ENCODE data around the gene JADE1. TPM values are rescaled to one million over a fixed set of nuclear protein-coding genes. Genes with fewer than 3 reads are reported as not detected.
A peak's percentile ranks its signal among the peaks of the same experiment; 100 is the strongest.

JADE1 gene
- total and polyA plus RNA-seq, 9 of the 15 experiments (the other 6 are each of a cell fraction or from before 2014, with no cell fraction given) = 8.3 to 37.9 (median 24.4) TPM

DNA sequence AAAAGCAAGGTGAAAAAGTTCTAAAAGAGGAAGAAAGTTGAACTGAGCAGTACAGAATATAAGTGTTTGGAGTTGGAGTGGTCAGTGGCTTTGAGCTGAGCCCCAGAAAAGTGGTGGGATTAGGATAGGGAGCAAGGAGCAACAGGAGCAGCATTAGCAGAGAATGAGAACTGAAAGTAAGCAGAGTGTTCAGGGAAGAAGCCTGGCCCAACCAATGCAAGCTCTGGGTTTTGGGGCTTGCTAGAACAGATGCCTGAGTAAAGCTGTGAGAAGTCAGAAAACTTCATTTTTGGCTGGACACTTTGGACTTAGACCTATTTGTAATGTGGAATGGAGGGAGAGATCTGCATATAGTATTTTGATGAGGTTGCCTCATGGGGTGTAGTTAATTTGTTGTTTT lies 17.8 kb downstream of the JADE1 start (continued):
- TF ChIP-seq, protein P1, sequence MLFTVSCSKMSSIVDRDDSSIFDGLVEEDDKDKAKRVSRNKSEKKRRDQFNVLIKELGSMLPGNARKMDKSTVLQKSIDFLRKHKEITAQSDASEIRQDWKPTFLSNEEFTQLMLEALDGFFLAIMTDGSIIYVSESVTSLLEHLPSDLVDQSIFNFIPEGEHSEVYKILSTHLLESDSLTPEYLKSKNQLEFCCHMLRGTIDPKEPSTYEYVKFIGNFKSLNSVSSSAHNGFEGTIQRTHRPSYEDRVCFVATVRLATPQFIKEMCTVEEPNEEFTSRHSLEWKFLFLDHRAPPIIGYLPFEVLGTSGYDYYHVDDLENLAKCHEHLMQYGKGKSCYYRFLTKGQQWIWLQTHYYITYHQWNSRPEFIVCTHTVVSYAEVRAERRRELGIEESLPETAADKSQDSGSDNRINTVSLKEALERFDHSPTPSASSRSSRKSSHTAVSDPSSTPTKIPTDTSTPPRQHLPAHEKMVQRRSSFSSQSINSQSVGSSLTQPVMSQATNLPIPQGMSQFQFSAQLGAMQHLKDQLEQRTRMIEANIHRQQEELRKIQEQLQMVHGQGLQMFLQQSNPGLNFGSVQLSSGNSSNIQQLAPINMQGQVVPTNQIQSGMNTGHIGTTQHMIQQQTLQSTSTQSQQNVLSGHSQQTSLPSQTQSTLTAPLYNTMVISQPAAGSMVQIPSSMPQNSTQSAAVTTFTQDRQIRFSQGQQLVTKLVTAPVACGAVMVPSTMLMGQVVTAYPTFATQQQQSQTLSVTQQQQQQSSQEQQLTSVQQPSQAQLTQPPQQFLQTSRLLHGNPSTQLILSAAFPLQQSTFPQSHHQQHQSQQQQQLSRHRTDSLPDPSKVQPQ (CRISPR knock-in tag; IDR thresholded peaks at IDR 0.05; ENCODE audit: borderline replicate concordance) = no peak
- TF ChIP-seq ZNF224 (CRISPR knock-in tag; IDR thresholded peaks at IDR 0.05) (no peak), ZNF239 (CRISPR knock-in tag; IDR thresholded peaks at IDR 0.05) (no peak), COPS2 (conservative IDR thresholded peaks at IDR 0.05) (no peak), POLR3A (IDR thresholded peaks at IDR 0.05; ENCODE audit: borderline replicate concordance, extremely low read depth, insufficient read depth, insufficient read length) (no peak)

DNA sequence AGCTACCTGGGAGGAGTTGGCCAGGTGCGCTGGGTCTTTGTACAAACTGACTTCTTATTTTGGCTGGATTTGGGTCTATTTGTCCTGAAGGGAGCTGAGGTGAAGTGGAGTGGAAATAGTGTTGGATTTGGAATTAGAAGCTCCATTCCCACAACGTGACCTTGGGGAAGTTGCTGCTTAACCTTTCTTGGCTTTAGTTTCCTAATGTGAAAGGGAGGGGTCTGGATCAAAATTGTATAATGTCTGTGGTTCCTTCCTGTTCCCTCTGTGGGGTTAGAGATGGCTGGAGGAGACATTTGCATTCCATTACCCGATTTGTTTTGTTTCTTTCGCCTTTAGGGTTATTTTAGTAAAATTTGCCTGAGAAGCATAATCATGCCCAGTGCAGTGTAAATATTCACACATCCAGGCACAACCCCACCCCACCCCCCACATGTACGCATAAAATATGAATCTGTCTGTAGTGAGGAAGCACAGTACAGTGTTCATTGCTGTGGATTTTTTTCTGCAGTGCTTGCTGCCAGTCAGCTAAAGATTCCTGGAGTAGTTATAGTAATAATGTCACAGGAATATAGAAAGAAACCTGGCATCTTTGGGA lies 21.5 kb downstream of the JADE1 start:
- H3K4me2 ChIP-seq (ENCODE audit: insufficient read depth, low read length) = no peak overlapping the region
- POLR2A ChIA-PET = interaction anchor here (1.7 to 2.6 kb wide), 3 partner anchors 10 to 18 kb away, joined by 4 to 14 read pairs (median 9); no protein-coding TSS in a partner anchor
- FAIRE-seq (no peak), ATAC-seq (no peak), DNase-seq (ENCODE audit: extremely low read depth in 1 of 4, low spot score in 3 of 4) (no peak)
- no peaks in the 10 kb centered on the region for H3K9me3 ChIP-seq (replicated peaks; ENCODE audit: control insufficient read depth, insufficient read depth, low read depth, low read length)
- WGBS (ENCODE audit: insufficient coverage, low coverage, missing lambda C conversion rate) = 70% methylated on average over 5 of the region's 5 CpGs
- H3K36me3 ChIP-seq (ENCODE audit: control insufficient read depth, insufficient read depth, low read length) = peaks cover 61% of the 10 kb centered on the region
- H3K27ac ChIP-seq (ENCODE audit: extremely low read depth, low read depth, low read length) = peak overlapping the region; percentile 15; the same call in 2 of the 3 replicates
- no peak overlapping the region for H2AFZ ChIP-seq (ENCODE audit: low read depth, low read length)
- no peak overlapping the region for H3K4me3 ChIP-seq
- H3K4me1 ChIP-seq (replicated peaks in 1 of 2; ENCODE audit: control insufficient read depth in 2 of 2, insufficient read depth in 2 of 2, low read length in 2 of 2) = peaks cover 0 to 17% of the 10 kb centered on the region in 2 experiments; a peak in 2 of 5 replicates
- in situ Hi-C loops (cut with MboI) (no loop called here), intact Hi-C loops (cut with micrococcal nuclease) (no loop called here)
- no peaks in the 10 kb centered on the region for H3K27me3 ChIP-seq (ENCODE audit: control insufficient read depth in 2 of 2, insufficient read depth in 2 of 2, low read length in 2 of 2)
- CTCF ChIA-PET (ENCODE audit: low intra/inter-chr PET ratio) = no interaction called here
- no TSS peak for BruUV-seq (replicated peaks)
- peaks cover 89% of the 10 kb centered on the region for H3K79me2 ChIP-seq (ENCODE audit: control insufficient read depth, insufficient read depth, low read length)
- TF ChIP-seq FOXJ2 (tag; IDR thresholded peaks at IDR 0.05) (no peak), ZEB2 (IDR thresholded peaks at IDR 0.05) (no peak), HOXB6 (CRISPR knock-in tag; IDR thresholded peaks at IDR 0.05; ENCODE audit: borderline replicate concordance) (no peak), ERF (CRISPR knock-in tag; IDR thresholded peaks at IDR 0.05) (no peak)
- TF ChIP-seq, protein P2, sequence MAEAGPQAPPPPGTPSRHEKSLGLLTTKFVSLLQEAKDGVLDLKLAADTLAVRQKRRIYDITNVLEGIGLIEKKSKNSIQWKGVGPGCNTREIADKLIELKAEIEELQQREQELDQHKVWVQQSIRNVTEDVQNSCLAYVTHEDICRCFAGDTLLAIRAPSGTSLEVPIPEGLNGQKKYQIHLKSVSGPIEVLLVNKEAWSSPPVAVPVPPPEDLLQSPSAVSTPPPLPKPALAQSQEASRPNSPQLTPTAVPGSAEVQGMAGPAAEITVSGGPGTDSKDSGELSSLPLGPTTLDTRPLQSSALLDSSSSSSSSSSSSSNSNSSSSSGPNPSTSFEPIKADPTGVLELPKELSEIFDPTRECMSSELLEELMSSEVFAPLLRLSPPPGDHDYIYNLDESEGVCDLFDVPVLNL (CRISPR knock-in tag; IDR thresholded peaks at IDR 0.05; ENCODE audit: low read depth) = no peak
- no peaks in the 10 kb centered on the region for H3K9me1 ChIP-seq (ENCODE audit: control insufficient read depth, insufficient read depth, low read length)
- peaks cover 26% of the 10 kb centered on the region for H4K20me1 ChIP-seq (replicated peaks; ENCODE audit: control insufficient read depth, insufficient read depth, low read length)
- peak overlapping the region in 1 of 2 experiments; percentile 2; a peak in 1 of 4 replicates for H3K9ac ChIP-seq (ENCODE audit: insufficient read depth in 1 of 2, low read depth in 2 of 2, low read length in 2 of 2)

Measured in K562 (cell line).